Testis (tissue), 2 donors: ENCODE data around the gene DNAJA2.

Experiments used
- POLR2A ChIP-seq: fragments of 450-650 bp; IDR thresholded peaks from one replicate; pipeline ENCODE4 v1.6.1; 2017; ENCODE audit warnings: antibody characterized with exemption, mild to moderate bottlenecking, moderate library complexity
- TF ChIP-seq, protein P1 (sequence below), 3 experiments: fragments of 450-650 bp in 2 of 3; fragments of 200-600 bp in 1 of 3; sonication (generic) in 1 of 3; IDR thresholded peaks; one replicate each; pipeline ENCODE4 v1.5.1; 2016 to 2019; ENCODE audit warnings: antibody characterized with exemption in 3 of 3, mild to moderate bottlenecking in 2 of 3, moderate library complexity in 1 of 3

DNA sequence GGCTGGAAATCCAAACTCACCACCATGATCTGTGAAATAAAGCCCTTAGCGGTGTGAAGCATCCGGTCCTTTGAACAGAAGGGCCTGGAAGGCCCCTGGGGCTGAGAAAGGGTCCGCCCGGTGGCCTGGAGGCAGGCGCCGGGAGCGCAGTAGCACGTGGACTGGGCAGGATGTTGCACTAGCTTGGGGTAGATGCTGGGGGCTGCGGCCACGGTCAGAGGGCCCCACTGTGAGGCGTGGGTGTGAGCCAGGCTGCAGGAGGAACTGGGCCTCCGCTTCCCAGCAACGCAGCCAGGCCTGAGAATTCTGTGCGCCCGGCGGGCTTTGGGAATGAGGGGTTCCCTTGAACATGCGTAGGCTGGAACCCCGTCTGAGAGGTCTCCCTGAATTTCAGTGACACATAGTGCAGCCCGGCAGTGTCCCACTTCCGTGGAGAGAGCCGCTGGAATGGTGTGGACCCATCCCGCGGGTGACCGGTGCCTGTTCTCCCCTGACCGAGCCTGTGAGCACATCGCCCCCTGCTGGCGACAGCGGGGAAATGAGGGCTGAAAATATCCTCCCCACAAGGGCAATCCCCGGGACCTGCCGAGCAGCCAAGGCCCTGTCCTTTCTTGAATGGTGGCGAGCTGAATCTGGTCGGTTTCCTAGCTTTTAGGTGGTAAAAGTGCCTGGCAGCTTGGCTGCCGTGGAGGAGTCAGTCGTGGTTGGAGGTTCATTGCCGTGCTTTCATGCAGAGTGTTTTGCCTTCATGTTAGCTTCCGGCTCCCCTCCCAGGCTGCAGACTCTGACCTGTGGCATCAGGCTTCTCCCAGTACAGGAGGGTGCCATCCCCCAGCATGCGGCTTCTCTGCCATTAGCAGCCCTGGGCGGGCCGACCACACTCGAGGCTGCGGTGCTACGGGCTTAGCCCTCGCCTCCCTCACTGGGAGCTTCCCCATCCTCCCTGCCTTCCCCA, 43.8 kb downstream of the DNAJA2 start:
- TF ChIP-seq, protein P1, sequence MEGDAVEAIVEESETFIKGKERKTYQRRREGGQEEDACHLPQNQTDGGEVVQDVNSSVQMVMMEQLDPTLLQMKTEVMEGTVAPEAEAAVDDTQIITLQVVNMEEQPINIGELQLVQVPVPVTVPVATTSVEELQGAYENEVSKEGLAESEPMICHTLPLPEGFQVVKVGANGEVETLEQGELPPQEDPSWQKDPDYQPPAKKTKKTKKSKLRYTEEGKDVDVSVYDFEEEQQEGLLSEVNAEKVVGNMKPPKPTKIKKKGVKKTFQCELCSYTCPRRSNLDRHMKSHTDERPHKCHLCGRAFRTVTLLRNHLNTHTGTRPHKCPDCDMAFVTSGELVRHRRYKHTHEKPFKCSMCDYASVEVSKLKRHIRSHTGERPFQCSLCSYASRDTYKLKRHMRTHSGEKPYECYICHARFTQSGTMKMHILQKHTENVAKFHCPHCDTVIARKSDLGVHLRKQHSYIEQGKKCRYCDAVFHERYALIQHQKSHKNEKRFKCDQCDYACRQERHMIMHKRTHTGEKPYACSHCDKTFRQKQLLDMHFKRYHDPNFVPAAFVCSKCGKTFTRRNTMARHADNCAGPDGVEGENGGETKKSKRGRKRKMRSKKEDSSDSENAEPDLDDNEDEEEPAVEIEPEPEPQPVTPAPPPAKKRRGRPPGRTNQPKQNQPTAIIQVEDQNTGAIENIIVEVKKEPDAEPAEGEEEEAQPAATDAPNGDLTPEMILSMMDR (IDR thresholded peaks at IDR 0.05) = peak; percentile 77 to 94 (median 90)
- no peak for TF ChIP-seq POLR2A
